ENCODE measurements around the gene KLHL17. TPM values are rescaled to one million over a fixed set of nuclear protein-coding genes. Genes with fewer than 3 reads are reported as not detected.

Gene KLHL17
- total and polyA plus RNA-seq, 9 of the 15 experiments (the other 6 are each of a cell fraction or from before 2014, with no cell fraction given) = 0.14 to 84.8 (median 13.0) TPM

GRCh38 chr1:918843-919242, 41.5 kb upstream of the KLHL17 start:
- H3K4me2 ChIP-seq (ENCODE audit: insufficient read depth, low read length) = no peak overlapping the region
- no peak for FAIRE-seq
- peaks cover 21 to 88% of the 10 kb centered on the region in 2 experiments for H3K4me1 ChIP-seq (replicated peaks in 1 of 2; ENCODE audit: control insufficient read depth in 2 of 2, insufficient read depth in 2 of 2, low read length in 2 of 2)
- TF ChIP-seq FIP1L1 (IDR thresholded peaks at IDR 0.05; ENCODE audit: low read depth, low read length, poor library complexity, severe bottlenecking) (no peak), CBFA2T3 (IDR thresholded peaks at IDR 0.05) (0 out of 2 replicates have a peak, but pooled peaks have one; percentile 6), MAFK (IDR thresholded peaks at IDR 0.05; ENCODE audit: low read length) (no peak), GABPA (tag; conservative IDR thresholded peaks at IDR 0.05; ENCODE audit: low read depth) (no peak), SMAD4 (CRISPR knock-in tag; conservative IDR thresholded peaks at IDR 0.05) (0 out of 2 replicates have a peak, but pooled peaks have one; percentile 19), CHCHD3 (CRISPR knock-in tag; IDR thresholded peaks at IDR 0.05) (no peak), EP400 (IDR thresholded peaks at IDR 0.05) (no peak)
- ChIA-PET CTCF (ENCODE audit: low intra/inter-chr PET ratio) (no interaction called here), POLR2A (interaction anchor here (1.2 to 2.7 kb wide), 3 partner anchors 11 to 19 kb away, joined by 7 to 11 read pairs (median 9); no protein-coding TSS in a partner anchor)
- no peaks in the 10 kb centered on the region for H3K9me3 ChIP-seq (replicated peaks; ENCODE audit: control insufficient read depth, insufficient read depth, low read depth, low read length)
- peaks cover 36 to 80% of the 10 kb centered on the region in 2 experiments; a peak in 4 of 5 replicates for H3K27me3 ChIP-seq (ENCODE audit: control insufficient read depth in 2 of 2, insufficient read depth in 2 of 2, low read length in 2 of 2)
- H3K36me3 ChIP-seq (ENCODE audit: control insufficient read depth, insufficient read depth, low read length) = no peaks in the 10 kb centered on the region
- in situ Hi-C loops (cut with MboI) (no loop called here), intact Hi-C loops (cut with micrococcal nuclease) (no loop called here)
- BruUV-seq (replicated peaks) = no TSS peak
- no peak for ATAC-seq
- H3K27ac ChIP-seq (ENCODE audit: extremely low read depth, low read depth, low read length) = no peak overlapping the region
- no peak overlapping the region for H3K4me3 ChIP-seq
- peak overlapping the region in 1 of 2 experiments; percentile 69; a peak in 2 of 4 replicates for H3K9ac ChIP-seq (ENCODE audit: insufficient read depth in 1 of 2, low read depth in 2 of 2, low read length in 2 of 2)
- H2AFZ ChIP-seq (ENCODE audit: low read depth, low read length) = no peak overlapping the region
- no peak for DNase-seq (ENCODE audit: extremely low read depth in 1 of 4, low spot score in 3 of 4)
- H4K20me1 ChIP-seq (replicated peaks; ENCODE audit: control insufficient read depth, insufficient read depth, low read length) = peaks cover 49% of the 10 kb centered on the region
- H3K9me1 ChIP-seq (ENCODE audit: control insufficient read depth, insufficient read depth, low read length) = no peaks in the 10 kb centered on the region
- H3K79me2 ChIP-seq (ENCODE audit: control insufficient read depth, insufficient read depth, low read length) = no peaks in the 10 kb centered on the region
- 11% methylated on average over 6 of the region's 6 CpGs for WGBS (ENCODE audit: insufficient coverage, low coverage, missing lambda C conversion rate)
